CD4-positive, alpha-beta T cell treated with Interleukin-12 subunit alpha and Interleukin-12 subunit beta, for 1 hour (primary cell): Measurements from ENCODE around the gene HCAR1.
"Not testable (repeated sequence)": the region's sequence is repeated elsewhere in the genome, so short reads cannot be mapped to it uniquely, and the experiment has no call there.

ENCODE experiments used
- DNase-seq: peaks from one replicate; pipeline ENCODE4 v3.0.0-alpha.2; 2020

The HCAR1 gene

GRCh38 chr12:122716658-122717057 is 14.0 kb downstream of the HCAR1 start, which contains the start of gene HCAR3:
TSS of gene HCAR3 (minus strand) at chr12:122716811. CDS start at chr12:122716737, 74 bp downstream.
- not testable (repeated sequence) for DNase-seq

GRCh38 chr12:122715211-122715610 is 15.4 kb downstream of the HCAR1 start:
- not testable (repeated sequence) for DNase-seq

GRCh38 chr12:122713491-122714188 is 17.0 kb downstream of the HCAR1 start:
- DNase-seq: not testable (repeated sequence)

- not testable (repeated sequence) for DNase-seq
Observed at GRCh38 chr12:122711266-122711665, 19.4 kb downstream of the HCAR1 start.

- not testable (repeated sequence) for DNase-seq
Observed at GRCh38 chr12:122710341-122710740, 20.3 kb downstream of the HCAR1 start.

- not testable (repeated sequence) for DNase-seq
Observed at GRCh38 chr12:122709287-122709686, 21.4 kb downstream of the HCAR1 start.

- DNase-seq: not testable (repeated sequence)
Observed at GRCh38 chr12:122703841-122704240, 26.8 kb downstream of the HCAR1 start.

GRCh38 chr12:122702890-122703611 is 27.6 kb downstream of the HCAR1 start, which contains the start of gene HCAR2:
TSS of gene HCAR2 (minus strand) at chr12:122703357. CDS start at chr12:122703283, 74 bp downstream.
- DNase-seq: not testable (repeated sequence)

GRCh38 chr12:122701481-122701880 is 29.2 kb downstream of the HCAR1 start:
- not testable (repeated sequence) for DNase-seq

GRCh38 chr12:122700038-122700710 is 30.5 kb downstream of the HCAR1 start:
- not testable (repeated sequence) for DNase-seq

GRCh38 chr12:122696922-122697321 is 33.7 kb downstream of the HCAR1 start:
- DNase-seq: not testable (repeated sequence)

GRCh38 chr12:122691566-122691965 is 39.1 kb downstream of the HCAR1 start:
- no peak for DNase-seq

GRCh38 chr12:122688291-122688690 is 42.4 kb downstream of the HCAR1 start:
- DNase-seq: no peak

GRCh38 chr12:122687086-122687485 is 43.6 kb downstream of the HCAR1 start:
- DNase-seq: no peak

GRCh38 chr12:122686538-122686937 is 44.1 kb downstream of the HCAR1 start:
- no peak for DNase-seq

- no peak for DNase-seq
Observed at GRCh38 chr12:122684297-122684813, 46.3 kb downstream of the HCAR1 start.

- DNase-seq: peak; percentile 3
Observed at GRCh38 chr12:122681814-122682213, 48.8 kb downstream of the HCAR1 start.

- not testable (repeated sequence) for DNase-seq
Observed at GRCh38 chr12:122680989-122681388, 49.7 kb downstream of the HCAR1 start.

GRCh38 chr12:122676781-122677180 is 53.9 kb downstream of the HCAR1 start:
- not testable (repeated sequence) for DNase-seq
